GM12865 (cell line): ENCODE data around the gene MAMDC2.

Experiments used
- DNase-seq: peaks from one replicate; pipeline ENCODE4 v3.0.0; 2010; ENCODE audit warnings: low read depth
- H3K4me3 ChIP-seq: 2 replicates; pipeline ENCODE4 v1.5.1; 2011; ENCODE audit warnings: mild to moderate bottlenecking, low read depth, low read length, control low read depth
- CTCF ChIP-seq: IDR thresholded peaks from 2 replicates; pipeline ENCODE4 v1.5.1; 2011; ENCODE audit warnings: low read length, control low read depth, low read depth, inconsistent platforms; ENCODE audit not compliant: insufficient read depth; ENCODE audit errors: missing control alignments

The MAMDC2 gene

GRCh38 chr9:70043689-70044489, at the start of gene MAMDC2:
MAMDC2 (plus strand) TSS chr9:70043848; CDS start chr9:70044198, 350 bp downstream.
- no peak for DNase-seq
- H3K4me3 ChIP-seq, result no peak within 1 kb of the TSS
- TF ChIP-seq CTCF, result no peak

GRCh38 chr9:69995846-69996245, 47.8 kb upstream of the MAMDC2 start:
- no peak overlapping the region for H3K4me3 ChIP-seq
- TF ChIP-seq CTCF, result no peak
- no peak for DNase-seq

GRCh38 chr9:69996967-69997366, 46.7 kb upstream of the MAMDC2 start:
- DNase-seq, result no peak
- H3K4me3 ChIP-seq, result no peak overlapping the region
- TF ChIP-seq CTCF, result no peak

- TF ChIP-seq CTCF, result no peak
Measured at GRCh38 chr9:69997524-69997923, 46.1 kb upstream of the MAMDC2 start.

GRCh38 chr9:69999315-69999714, 44.3 kb upstream of the MAMDC2 start:
- TF ChIP-seq CTCF, result no peak
- no peak overlapping the region for H3K4me3 ChIP-seq
- no peak for DNase-seq

More at GRCh38 chr9:69997524-69997923, 46.1 kb upstream of the MAMDC2 start:
- no peak for DNase-seq
- H3K4me3 ChIP-seq, result no peak overlapping the region

- DNase-seq, result no peak
- H3K4me3 ChIP-seq, result no peak overlapping the region
- TF ChIP-seq CTCF, result no peak
Measured at GRCh38 chr9:70000469-70000868, 43.2 kb upstream of the MAMDC2 start.

GRCh38 chr9:70003901-70004714, 39.5 kb upstream of the MAMDC2 start:
- no peak overlapping the region for H3K4me3 ChIP-seq
- DNase-seq, result no peak
- TF ChIP-seq CTCF, result no peak
